ENCODE measurements around the gene MAMLD1. TPM values are rescaled to one million over a fixed set of nuclear protein-coding genes. Genes with fewer than 3 reads are reported as not detected.

Gene MAMLD1
- total and polyA plus RNA-seq, 4 donors, result 5.5 to 39.4 (median 21.5) TPM

- Histone ChIP-seq H3K36me3 (ENCODE audit: control insufficient read depth, insufficient read depth, low read length) (peaks cover 16% of the 10 kb centered on the region), H3K27ac (ENCODE audit: low read depth, low read length) (no peak overlapping the region), H3K27me3 (ENCODE audit: control insufficient read depth, insufficient read depth, low read length) (no peaks in the 10 kb centered on the region), H3K9me3 (ENCODE audit: control insufficient read depth, insufficient read depth, low read length) (no peaks in the 10 kb centered on the region), H3K4me1 (ENCODE audit: control insufficient read depth, insufficient read depth, low read length) (peaks cover 43% of the 10 kb centered on the region), H3K4me3 (ENCODE audit: low read depth, low read length) (no peak overlapping the region)
- 60% methylated on average over 1 of the region's 5 CpGs for WGBS (ENCODE audit: insufficient coverage)
- DNase-seq (ENCODE audit: low read depth in 4 of 6, low spot score in 6 of 6), result no peak
These were observed 146.6 kb downstream of the MAMLD1 start for GRCh38 chrX:150509703-150510102.

GRCh38 chrX:150512461-150512901 lies 149.4 kb downstream of the MAMLD1 start:
- 49% methylated on average over 12 of the region's 14 CpGs for WGBS (ENCODE audit: insufficient coverage)
- H3K4me1 ChIP-seq (ENCODE audit: control insufficient read depth, insufficient read depth, low read length), result peaks cover 26% of the 10 kb centered on the region
- H3K9me3 ChIP-seq (ENCODE audit: control insufficient read depth, insufficient read depth, low read length), result no peaks in the 10 kb centered on the region
- DNase-seq (ENCODE audit: low read depth in 4 of 6, low spot score in 6 of 6), result peak in 1 of 6 donors; percentile 53
- no peak overlapping the region for H3K4me3 ChIP-seq (ENCODE audit: low read depth, low read length)
- H3K27ac ChIP-seq (ENCODE audit: low read depth, low read length), result no peak overlapping the region
- H3K27me3 ChIP-seq (ENCODE audit: control insufficient read depth, insufficient read depth, low read length), result no peaks in the 10 kb centered on the region
- peaks cover 20% of the 10 kb centered on the region for H3K36me3 ChIP-seq (ENCODE audit: control insufficient read depth, insufficient read depth, low read length)

GRCh38 chrX:150513544-150513943 lies 150.4 kb downstream of the MAMLD1 start:
- DNase-seq (ENCODE audit: low read depth in 4 of 6, low spot score in 6 of 6), result peak in 1 of 6 donors; percentile 79
- Histone ChIP-seq H3K27me3 (ENCODE audit: control insufficient read depth, insufficient read depth, low read length) (no peaks in the 10 kb centered on the region), H3K4me1 (ENCODE audit: control insufficient read depth, insufficient read depth, low read length) (peaks cover 16% of the 10 kb centered on the region), H3K27ac (ENCODE audit: low read depth, low read length) (no peak overlapping the region), H3K4me3 (ENCODE audit: low read depth, low read length) (no peak overlapping the region), H3K36me3 (ENCODE audit: control insufficient read depth, insufficient read depth, low read length) (peaks cover 19% of the 10 kb centered on the region), H3K9me3 (ENCODE audit: control insufficient read depth, insufficient read depth, low read length) (no peaks in the 10 kb centered on the region)
- 56% methylated on average over 5 of the region's 9 CpGs for WGBS (ENCODE audit: insufficient coverage)

- Histone ChIP-seq H3K9me3 (ENCODE audit: control insufficient read depth, insufficient read depth, low read length) (no peaks in the 10 kb centered on the region), H3K36me3 (ENCODE audit: control insufficient read depth, insufficient read depth, low read length) (peaks cover 19% of the 10 kb centered on the region), H3K27me3 (ENCODE audit: control insufficient read depth, insufficient read depth, low read length) (no peaks in the 10 kb centered on the region), H3K4me3 (ENCODE audit: low read depth, low read length) (no peak overlapping the region), H3K27ac (ENCODE audit: low read depth, low read length) (no peak overlapping the region), H3K4me1 (ENCODE audit: control insufficient read depth, insufficient read depth, low read length) (peaks cover 7% of the 10 kb centered on the region)
- 81% methylated on average over 2 of the region's 4 CpGs for WGBS (ENCODE audit: insufficient coverage)
- DNase-seq (ENCODE audit: low read depth in 4 of 6, low spot score in 6 of 6), result no peak
These were observed 151.3 kb downstream of the MAMLD1 start for GRCh38 chrX:150514462-150514861.

GRCh38 chrX:150515801-150516200 lies 152.7 kb downstream of the MAMLD1 start:
- Histone ChIP-seq H3K9me3 (ENCODE audit: control insufficient read depth, insufficient read depth, low read length) (no peaks in the 10 kb centered on the region), H3K36me3 (ENCODE audit: control insufficient read depth, insufficient read depth, low read length) (peaks cover 19% of the 10 kb centered on the region), H3K27me3 (ENCODE audit: control insufficient read depth, insufficient read depth, low read length) (no peaks in the 10 kb centered on the region), H3K27ac (ENCODE audit: low read depth, low read length) (no peak overlapping the region), H3K4me1 (ENCODE audit: control insufficient read depth, insufficient read depth, low read length) (peaks cover 7% of the 10 kb centered on the region), H3K4me3 (ENCODE audit: low read depth, low read length) (no peak overlapping the region)
- no peak for DNase-seq (ENCODE audit: low read depth in 4 of 6, low spot score in 6 of 6)
- WGBS (ENCODE audit: insufficient coverage), result 90% methylated on average over 1 of the region's 1 CpG

GRCh38 chrX:150517303-150517910 lies 154.3 kb downstream of the MAMLD1 start:
- no peaks in the 10 kb centered on the region for H3K9me3 ChIP-seq (ENCODE audit: control insufficient read depth, insufficient read depth, low read length)
- no peak overlapping the region for H3K27ac ChIP-seq (ENCODE audit: low read depth, low read length)
- peaks cover 7% of the 10 kb centered on the region for H3K4me1 ChIP-seq (ENCODE audit: control insufficient read depth, insufficient read depth, low read length)
- DNase-seq (ENCODE audit: low read depth in 4 of 6, low spot score in 6 of 6), result no peak
- peaks cover 9% of the 10 kb centered on the region for H3K36me3 ChIP-seq (ENCODE audit: control insufficient read depth, insufficient read depth, low read length)
- H3K27me3 ChIP-seq (ENCODE audit: control insufficient read depth, insufficient read depth, low read length), result no peaks in the 10 kb centered on the region
- H3K4me3 ChIP-seq (ENCODE audit: low read depth, low read length), result no peak overlapping the region
- no CpG with 5 or more reads among the region's 4 CpGs for WGBS (ENCODE audit: insufficient coverage)

GRCh38 chrX:150522494-150522893 lies 159.4 kb downstream of the MAMLD1 start:
- H3K4me3 ChIP-seq (ENCODE audit: low read depth, low read length), result no peak overlapping the region

GRCh38 chrX:150525061-150525919 lies 162.2 kb downstream of the MAMLD1 start:
- Histone ChIP-seq H3K4me3 (ENCODE audit: low read depth, low read length) (no peak overlapping the region), H3K36me3 (ENCODE audit: control insufficient read depth, insufficient read depth, low read length) (no peaks in the 10 kb centered on the region), H3K4me1 (ENCODE audit: control insufficient read depth, insufficient read depth, low read length) (peaks cover 9% of the 10 kb centered on the region), H3K27me3 (ENCODE audit: control insufficient read depth, insufficient read depth, low read length) (no peaks in the 10 kb centered on the region), H3K9me3 (ENCODE audit: control insufficient read depth, insufficient read depth, low read length) (no peaks in the 10 kb centered on the region), H3K27ac (ENCODE audit: low read depth, low read length) (no peak overlapping the region)
- DNase-seq (ENCODE audit: low read depth in 4 of 6, low spot score in 6 of 6), result peak in 2 of 6 donors; percentile 53 to 82
- 67% methylated on average over 10 of the region's 10 CpGs for WGBS (ENCODE audit: insufficient coverage)

More at GRCh38 chrX:150522494-150522893, 159.4 kb downstream of the MAMLD1 start:
- 63% methylated on average over 1 of the region's 2 CpGs for WGBS (ENCODE audit: insufficient coverage)
- peaks cover 6% of the 10 kb centered on the region for H3K4me1 ChIP-seq (ENCODE audit: control insufficient read depth, insufficient read depth, low read length)
- no peak overlapping the region for H3K27ac ChIP-seq (ENCODE audit: low read depth, low read length)
- no peaks in the 10 kb centered on the region for H3K27me3 ChIP-seq (ENCODE audit: control insufficient read depth, insufficient read depth, low read length)
- no peaks in the 10 kb centered on the region for H3K9me3 ChIP-seq (ENCODE audit: control insufficient read depth, insufficient read depth, low read length)
- no peak for DNase-seq (ENCODE audit: low read depth in 4 of 6, low spot score in 6 of 6)
- H3K36me3 ChIP-seq (ENCODE audit: control insufficient read depth, insufficient read depth, low read length), result no peaks in the 10 kb centered on the region

- H3K4me3 ChIP-seq (ENCODE audit: low read depth, low read length), result no peak overlapping the region
- no peaks in the 10 kb centered on the region for H3K9me3 ChIP-seq (ENCODE audit: control insufficient read depth, insufficient read depth, low read length)
- WGBS (ENCODE audit: insufficient coverage), result 67% methylated on average over 6 of the region's 7 CpGs
- no peaks in the 10 kb centered on the region for H3K27me3 ChIP-seq (ENCODE audit: control insufficient read depth, insufficient read depth, low read length)
- DNase-seq (ENCODE audit: low read depth in 4 of 6, low spot score in 6 of 6), result no peak
- no peaks in the 10 kb centered on the region for H3K36me3 ChIP-seq (ENCODE audit: control insufficient read depth, insufficient read depth, low read length)
- peaks cover 22% of the 10 kb centered on the region for H3K4me1 ChIP-seq (ENCODE audit: control insufficient read depth, insufficient read depth, low read length)
- H3K27ac ChIP-seq (ENCODE audit: low read depth, low read length), result no peak overlapping the region
These were observed 163.6 kb downstream of the MAMLD1 start for GRCh38 chrX:150526692-150527091.

Measured in spinal cord (tissue), 10 donors.